Amniotic epithelial cell (primary cell): ENCODE results near the gene KCTD17.
A peak's percentile ranks its signal among the peaks of the same experiment; 100 is the strongest.

Experiments used
- DNase-seq: peaks from one replicate; pipeline ENCODE4 v3.0.0-alpha.2; 2010; ENCODE audit warnings: low read depth

Gene KCTD17, protein sequence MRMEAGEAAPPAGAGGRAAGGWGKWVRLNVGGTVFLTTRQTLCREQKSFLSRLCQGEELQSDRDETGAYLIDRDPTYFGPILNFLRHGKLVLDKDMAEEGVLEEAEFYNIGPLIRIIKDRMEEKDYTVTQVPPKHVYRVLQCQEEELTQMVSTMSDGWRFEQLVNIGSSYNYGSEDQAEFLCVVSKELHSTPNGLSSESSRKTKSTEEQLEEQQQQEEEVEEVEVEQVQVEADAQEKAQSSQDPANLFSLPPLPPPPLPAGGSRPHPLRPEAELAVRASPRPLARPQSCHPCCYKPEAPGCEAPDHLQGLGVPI

DNA sequence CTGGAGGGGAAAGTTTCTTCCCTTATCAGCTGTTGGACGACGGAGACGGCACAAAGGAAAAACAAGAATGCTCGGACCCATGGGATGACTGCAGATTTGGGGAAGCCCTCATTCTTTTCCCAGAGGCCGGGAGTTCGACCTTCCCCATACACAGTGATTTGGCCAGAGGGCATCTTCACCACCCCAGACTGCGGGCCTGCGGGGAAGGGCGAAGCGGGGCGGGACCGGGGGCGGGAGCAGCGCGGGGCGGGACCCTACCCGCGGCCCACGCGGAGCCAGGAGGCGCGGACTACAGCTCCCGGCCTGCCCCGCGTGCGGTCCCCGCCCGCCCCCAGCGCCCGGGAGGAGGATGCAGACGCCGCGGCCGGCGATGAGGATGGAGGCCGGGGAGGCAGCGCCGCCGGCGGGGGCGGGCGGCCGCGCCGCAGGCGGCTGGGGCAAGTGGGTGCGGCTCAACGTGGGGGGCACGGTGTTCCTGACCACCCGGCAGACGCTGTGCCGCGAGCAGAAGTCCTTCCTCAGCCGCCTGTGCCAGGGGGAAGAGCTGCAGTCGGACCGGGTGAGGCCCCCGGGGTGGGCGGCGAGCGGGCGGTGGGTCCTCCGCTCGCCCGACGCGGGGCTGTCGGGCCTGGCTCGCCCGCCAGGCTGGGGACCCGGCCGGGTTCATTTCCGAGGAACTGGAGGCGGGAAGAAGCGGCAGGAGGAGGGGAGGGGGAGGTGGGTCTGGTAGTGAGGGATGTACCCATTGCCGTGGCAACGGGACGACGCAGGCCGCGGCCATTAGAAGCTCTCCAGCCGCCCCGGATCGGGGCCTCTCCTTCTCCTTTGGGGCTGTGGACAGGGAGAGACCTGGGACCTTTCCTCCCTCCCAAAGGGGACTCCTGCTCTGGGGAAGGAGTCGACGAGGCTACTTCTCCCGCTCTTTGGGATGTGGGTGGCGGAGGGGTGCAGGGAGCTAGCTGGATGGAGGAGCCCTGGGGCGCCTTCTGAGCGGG lies at the start of gene KCTD17:
Gene KCTD17 (plus strand): TSS at position 352 of the 995 bp plus-strand sequence. CDS start 19 bp downstream, at position 371.
- DNase-seq = peak; percentile 56

DNA sequence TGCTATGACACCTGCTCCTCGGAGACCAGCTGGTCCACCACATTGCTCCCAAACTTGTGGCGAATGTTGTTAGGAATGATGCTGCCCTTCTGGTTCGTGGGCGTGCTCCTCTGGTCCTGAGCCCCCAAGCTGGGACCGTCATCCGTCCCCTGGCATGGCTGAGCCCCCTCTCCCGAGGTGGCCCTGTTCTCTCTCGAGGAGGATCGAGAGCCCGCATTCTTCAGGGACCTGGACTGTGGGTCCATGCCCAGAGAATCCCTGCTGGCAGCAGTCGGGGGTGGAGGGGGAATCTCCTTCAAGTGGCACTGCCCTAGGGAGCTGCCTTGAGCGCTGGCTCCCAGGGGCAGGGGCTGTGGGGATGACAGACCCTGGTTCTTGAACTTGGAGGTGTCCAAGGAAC lies 49.7 kb upstream of the KCTD17 start:
- no peak for DNase-seq

DNA sequence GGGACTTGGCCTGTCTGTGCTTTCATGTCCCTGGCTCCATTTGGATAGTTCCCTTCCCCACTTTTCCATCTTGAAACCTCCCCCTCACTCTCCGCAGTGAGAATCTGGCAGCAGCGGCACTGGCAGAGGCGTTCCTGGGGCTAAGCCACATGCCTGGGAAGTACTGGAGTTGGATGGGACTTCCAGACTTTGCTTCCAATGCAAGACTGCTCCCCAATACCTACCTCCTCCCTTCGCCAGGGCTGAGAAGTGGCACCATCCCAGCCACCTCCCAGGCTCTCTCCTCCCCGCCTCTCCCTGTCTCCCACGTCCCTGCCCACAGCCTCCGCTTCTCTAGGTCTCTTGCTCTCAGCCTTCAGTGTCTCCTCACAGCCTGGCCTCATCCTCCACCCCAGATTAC lies 48.9 kb upstream of the KCTD17 start:
- DNase-seq = no peak

DNA sequence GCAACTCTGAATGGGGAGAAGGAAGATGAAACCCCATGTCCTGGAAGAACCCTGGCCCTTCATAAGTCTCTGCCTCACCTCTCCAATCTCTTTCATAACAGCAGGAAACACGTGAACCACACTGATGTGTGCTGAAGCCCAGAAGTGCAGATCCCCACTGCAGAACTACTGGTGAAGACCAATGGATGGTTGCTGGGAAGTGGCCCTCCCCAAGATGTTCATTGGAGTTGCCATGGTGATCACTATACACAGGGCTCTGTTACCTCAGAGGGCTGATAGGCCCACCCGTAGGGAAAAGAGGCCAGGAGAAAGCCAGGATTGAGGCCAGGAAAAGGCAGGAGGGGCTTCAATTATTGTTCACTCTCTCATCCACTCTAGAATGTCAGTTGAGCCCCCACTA lies 43.9 kb upstream of the KCTD17 start:
- no peak for DNase-seq

DNA sequence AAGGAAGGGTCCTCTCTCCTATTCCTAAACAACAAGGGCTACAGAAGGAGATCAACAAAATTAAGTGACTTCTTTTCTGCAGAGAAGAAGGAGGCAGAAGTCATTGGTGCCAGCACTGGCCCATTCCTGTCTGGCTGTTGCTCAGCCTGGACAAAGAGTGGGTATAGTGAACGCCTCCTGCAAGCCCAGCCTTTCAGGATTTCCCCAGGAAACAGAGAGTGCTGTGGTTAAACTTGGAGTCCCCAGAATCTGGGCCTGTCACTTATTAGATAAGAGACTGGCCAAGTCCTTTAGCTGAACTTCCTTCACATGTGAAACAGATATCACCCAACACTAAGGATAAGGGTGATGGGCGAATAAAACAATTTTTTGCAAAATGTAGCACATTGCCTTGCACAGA lies 43.2 kb upstream of the KCTD17 start:
- no peak for DNase-seq

DNA sequence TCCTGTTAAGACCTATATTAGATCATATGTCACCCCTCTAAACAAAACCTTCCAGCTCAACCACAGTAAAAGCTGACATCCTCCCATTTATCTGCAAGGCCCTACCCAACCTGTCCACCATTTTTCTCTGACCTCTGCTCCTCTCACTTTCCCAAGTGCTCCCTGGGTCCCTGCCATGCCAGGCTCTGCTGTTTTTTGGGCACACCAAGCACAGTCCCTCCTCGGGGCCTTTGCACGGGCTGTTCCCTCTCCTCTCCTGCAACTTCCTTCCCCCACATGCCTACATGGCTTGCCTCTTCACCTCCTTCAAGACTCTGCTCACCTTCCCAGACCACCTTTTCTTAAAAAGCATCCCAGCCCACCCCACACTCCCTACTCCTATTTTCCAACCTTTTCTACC lies 42.1 kb upstream of the KCTD17 start:
- no peak for DNase-seq

DNA sequence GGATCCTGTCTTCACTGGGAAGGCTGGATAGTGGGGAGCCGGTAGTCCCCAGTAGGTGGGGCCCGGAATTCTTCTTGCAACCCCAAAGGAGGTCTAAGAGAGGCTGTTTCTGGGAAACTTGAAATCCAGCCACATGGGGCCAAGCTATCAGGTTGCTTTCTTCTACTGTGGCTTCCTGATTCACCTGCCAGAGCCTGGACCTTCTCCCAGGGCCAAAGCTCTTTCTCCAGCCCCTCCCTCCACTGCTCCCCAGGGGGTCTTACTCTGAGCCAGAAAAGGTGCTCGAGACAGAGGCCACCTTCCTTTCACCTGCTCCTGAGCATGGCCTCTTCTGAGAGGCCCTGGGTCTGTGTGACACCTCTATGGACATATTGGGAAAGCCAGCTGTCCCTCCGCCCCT lies 41.4 kb upstream of the KCTD17 start:
- DNase-seq = no peak

DNA sequence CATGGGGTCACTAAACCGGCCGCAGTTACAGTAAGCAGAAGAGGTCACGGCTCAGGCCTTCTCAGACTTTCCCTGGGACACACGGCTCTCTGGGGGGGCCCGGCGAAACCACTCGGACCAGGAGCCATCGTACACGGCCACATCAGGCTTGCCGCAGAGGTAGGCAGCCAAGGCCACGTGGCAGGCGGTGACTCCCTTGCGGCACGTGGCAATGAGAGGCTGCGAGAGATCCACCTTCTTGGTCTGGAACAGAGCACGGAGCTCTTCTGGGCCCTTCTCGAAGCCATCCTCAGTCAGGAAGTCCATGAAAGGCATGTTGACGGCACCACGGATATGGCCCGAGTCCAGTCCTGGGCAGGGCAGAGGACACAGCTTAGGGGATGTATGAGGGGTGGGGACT lies 40.6 kb upstream of the KCTD17 start:
- DNase-seq = no peak

DNA sequence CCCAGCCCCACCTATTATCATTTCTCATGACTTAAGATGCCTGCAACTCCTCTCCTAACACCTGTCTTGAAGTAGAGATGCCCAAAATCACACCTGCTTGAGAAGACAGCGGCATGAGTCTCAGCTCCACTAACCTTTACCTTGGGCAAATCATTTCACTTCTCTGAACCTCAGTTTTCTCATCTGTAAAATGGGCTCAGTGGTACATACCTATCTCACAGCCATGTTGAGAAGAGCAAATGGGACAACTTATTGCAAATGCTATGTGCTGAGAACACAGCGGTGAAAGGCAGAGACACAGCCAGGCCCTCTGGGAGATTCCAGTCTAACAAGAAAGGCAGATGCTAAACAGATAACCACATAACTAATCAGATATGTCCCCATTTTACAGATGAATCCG lies 40.1 kb upstream of the KCTD17 start:
- DNase-seq = no peak

DNA sequence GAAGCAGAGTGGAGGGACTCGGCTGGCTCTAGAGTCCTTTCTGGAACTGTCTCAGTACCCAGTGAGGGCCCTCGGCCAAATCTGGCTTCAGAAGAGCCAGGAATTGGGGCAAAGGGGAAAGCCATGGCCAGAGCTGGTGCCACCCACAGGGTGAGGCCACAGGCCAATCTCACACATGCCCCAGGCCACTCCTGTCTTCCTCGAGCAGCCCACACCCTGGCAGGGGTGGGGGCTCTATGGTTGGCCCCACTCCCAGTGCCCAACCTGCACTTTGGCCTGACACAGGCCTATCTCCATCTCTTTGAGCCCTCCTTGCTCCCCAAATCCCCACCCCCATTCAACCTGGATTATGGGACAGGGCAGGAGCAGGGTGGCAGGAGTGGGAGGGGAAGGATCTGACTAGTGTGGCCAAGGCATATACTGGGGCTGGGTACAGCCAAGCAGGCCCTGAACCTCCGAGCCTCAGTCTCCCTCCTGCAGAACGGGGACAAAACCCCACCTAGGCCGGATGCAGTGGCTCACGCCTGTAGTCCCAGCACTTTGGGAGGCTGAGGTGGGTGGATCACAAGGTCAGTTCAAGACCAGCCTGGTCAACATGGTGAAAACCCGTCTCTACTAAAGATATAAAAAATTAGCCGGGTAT lies 39.2 kb upstream of the KCTD17 start:
- DNase-seq = no peak

DNA sequence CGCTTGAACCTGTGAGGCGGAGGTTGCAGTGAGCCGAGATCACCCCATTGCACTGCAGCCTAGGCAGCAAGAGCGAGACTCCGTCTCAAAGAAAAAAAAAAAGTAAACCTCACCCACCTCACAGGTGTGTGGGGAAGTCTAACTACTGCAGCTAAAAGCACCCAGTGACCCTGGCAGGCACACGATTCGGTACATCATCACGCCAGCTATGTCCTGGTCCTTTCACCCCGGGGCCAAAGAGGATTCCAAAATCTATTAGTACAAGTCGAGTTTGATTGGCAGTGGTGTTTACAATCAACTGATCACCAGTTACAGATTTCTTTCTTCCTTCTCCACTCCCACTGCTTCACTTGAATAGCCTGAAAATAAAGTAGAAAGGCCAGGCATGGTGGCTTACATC lies 38.6 kb upstream of the KCTD17 start:
- DNase-seq = no peak

DNA sequence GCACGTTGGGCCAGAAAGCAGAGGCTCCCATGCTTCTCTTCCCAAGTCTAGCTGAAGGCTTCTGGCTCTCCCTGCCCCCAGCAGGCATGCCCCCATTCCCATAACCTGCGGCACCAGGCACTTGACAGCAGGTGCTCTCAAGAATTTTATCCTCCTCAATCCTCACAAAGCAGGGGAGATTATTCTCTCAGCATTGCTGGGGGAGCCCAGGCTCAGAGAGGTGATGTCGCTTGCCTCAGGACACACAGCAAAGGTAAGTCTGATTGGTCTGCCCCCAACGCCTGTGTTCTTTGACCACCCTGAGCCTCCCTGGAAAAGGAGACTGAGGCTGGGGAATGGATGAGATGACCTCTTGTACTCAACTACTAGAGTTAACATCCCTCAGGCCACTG lies 37.1 kb upstream of the KCTD17 start:
- no peak for DNase-seq

DNA sequence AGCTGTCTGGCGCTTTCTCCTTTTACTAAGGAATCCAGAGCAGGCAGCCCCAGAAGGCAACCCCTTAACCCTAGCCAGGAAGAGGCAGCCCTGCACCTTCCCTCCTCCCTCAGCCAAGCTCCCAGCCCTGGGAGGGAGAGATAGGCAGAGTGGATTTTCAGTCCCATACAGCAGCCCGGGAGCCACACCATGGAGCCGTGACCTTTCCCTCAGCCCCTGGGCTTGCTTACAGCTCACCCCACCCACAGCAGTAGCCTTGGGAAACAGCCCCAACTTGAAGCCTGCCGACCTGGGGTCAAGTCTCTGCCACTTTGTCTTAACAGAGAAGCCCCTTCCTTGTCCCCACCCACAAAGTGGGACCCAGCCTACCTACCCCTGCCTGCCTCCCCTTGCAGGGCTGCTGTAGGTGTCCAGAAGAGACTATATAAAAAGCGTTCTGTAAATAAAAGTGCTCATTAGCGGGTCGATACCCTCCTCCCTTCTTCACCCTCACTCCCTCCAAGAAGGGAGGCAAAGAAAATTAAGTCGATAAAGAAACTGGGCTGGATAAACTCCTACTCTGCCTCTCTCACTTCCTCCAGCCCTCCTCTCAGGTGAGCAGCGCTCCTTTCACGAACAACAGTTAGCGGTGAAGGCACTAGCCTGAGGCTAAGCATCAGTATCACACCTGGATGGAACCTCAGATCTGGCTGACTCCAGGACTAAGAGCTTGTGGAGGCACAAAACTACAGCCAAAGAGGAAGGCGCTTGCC lies 36.5 kb upstream of the KCTD17 start:
- DNase-seq = no peak

DNA sequence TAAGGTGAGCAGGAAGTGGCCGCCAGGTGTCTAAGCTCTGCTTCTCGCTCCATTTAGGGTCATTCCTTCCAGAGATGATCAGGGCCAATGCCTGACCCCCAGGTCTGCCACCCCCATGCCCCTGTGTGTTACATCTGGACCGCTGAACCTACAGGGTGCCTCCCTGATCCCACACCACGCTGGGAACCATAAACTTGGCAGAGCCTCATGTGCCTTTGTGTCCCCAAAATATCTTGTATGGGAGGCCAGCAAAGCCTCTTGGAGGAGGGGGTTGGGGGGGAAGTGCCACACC lies 36.0 kb upstream of the KCTD17 start:
- no peak for DNase-seq

DNA sequence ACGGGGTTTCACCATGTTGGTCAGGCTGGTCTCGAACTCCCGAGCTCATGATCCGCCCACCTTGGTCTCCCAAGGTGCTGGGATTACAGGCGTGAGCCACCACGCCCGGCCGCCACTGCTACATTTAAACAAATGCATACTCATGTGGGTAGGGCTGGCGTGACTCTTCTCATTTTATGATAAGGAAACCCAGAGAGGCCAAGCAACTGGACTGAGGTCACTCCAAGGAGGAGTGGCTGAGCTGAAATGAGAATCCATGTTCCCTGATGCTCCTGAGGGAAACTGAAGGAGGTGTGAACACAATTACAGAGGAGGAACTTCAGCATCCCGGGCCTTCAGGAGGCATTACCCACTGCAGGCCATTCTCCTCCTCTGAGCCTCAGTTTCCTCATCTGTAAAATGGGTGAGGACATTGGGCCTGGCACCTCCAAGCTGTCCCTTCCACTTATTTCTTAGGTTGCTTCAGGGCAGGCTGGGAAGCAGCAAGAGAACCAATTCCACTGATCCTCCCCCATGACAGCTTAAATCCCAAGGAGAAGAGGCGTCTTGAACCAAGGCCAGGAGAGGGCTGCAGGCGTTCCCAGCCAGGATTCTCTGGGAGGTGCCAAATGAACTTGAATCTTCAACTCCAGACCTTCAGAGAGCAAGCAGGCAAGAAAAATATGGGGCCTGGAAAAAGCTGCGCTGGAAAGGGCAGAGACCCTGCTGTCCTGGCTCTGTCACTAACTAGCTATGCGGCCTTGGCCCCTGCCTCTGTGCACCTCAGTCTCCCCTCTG lies 35.2 kb upstream of the KCTD17 start:
- peak; percentile 54 for DNase-seq

DNA sequence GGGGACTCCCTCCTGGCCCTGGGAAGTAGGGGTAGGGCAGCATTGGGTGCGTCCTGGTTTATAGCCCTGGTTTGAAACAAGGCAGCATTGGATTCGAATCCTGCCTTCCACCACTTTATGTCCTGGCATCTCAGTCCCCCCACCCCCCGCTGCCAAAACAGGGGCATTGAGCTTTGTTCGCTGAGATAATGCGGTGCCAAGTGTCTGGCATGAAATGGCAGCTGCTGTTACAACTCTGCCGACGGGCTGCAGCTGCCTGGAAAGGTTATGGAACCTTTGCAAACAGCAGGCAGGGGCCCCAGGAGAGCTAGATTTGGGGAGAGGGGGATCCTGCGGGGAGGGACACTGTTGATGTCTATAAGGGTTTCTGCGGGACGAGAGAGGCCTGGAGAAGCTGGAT lies 34.2 kb upstream of the KCTD17 start:
- no peak for DNase-seq

DNA sequence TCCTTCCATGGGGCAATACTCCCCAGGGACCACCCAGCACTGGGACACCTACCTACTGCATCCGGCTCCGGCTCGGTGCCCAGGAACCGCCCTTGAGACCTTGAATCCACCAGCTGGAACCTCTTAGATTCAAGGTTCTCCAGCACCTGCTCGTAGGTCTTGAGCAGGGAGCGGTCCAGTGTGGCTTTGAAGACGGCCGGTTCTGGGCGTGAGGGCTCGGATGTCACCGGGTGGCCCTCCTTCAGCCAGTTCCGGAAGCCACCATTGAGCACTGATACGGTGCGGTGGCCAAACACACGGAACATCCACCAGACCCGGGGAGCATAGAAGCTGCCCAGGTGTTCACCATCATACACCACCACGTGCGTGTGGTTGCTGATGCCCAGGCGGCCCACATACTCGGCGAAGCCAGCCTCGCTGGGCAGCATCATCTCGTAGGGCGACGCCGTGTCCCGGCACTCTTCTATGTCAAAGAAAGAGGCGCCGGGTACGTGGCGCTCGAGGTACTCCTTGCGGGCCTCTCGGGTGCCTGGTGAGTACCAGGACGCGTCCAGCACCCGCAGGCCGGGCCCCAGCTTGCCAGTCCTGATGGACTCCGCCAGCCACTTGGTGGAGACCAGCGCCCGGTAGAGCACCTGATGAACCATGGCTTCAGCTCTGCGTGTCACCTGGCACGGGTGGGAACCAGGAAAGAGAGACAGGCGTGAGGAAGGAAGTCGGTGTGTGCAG lies 33.3 kb upstream of the KCTD17 start:
- DNase-seq = no peak

DNA sequence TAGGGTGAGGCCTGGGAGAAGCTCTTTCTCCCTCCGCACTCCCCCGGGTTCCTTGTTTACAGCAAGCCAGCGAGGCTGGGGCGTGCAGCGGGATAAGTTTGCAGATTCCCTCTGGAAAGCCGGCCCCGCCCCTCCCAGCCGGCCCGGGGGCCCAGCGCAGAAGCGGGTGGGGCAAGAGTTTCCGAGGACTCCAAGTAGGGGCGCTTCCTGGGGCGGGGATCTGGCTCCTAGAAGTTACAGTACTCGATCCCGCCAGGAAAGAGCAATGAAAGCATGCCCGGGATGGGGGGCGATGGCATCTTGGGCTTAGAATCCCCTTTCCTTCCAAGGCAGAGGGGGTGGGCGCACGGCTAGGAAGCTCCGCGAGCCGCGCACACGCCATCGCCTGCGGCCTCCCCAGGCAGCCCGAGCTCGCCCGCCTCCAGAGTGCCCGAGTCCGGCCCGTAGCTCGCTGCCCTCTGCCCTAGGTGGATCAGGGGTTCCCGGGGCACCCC lies 32.7 kb upstream of the KCTD17 start:
- peak; percentile 71 for DNase-seq

DNA sequence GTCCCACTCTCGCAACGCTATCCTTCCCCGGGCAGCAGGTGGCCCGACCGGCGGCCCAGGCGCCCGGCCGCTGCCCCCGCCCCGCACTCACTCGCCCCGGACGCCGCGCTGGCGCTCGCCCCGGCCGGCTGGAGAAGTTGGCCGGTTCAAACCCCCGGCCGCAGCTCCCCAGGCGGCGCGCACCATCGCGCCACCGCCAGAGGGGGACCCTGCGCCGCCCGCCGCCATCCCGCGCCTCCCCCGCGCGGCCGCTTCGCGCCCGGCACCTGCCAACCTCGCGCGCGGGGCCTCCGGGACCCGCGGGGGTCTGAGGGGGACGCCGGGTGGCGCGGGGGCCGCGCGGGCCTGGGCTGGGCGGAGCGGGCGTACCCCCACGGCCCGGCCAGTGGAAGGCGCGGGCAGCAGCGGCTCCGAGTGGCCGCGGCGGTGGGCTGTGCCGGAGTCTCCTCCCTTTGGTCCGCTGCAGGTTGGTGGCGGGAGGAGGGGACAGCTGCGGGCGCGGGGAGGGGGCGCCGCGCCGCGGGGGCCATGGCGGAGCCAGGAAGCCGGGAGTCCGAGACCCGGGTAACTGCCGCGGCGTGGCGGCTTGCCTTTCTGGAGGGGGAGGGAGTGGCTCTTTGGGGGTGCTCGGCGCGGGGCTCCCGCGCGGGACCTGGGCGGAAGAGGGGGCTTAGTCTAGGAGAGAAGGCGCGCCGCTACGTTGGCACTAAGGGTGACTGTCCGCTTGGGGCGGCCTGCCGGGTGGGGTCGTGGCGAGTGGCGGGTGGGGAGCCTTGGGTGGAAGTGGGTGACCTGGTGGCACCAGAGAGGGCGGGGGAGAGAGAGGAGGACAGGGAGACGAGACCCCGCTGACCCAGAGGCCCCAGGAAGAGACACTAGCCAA lies 32.0 kb upstream of the KCTD17 start, which contains the start of the genes MPST and TST:
Gene MPST (plus strand): TSS at position 434 of the 883 bp plus-strand sequence. CDS start 95 bp downstream, at position 529.
Gene TST (minus strand): TSS at position 139 of the 883 bp plus-strand sequence. CDS start 715 bp downstream, outside the sequence.
- peak; percentile 46 for DNase-seq
